Hepatocyte (in vitro differentiated cells): Measurements from ENCODE around the gene VAC14. TPM values are rescaled to one million over a fixed set of nuclear protein-coding genes. Genes with fewer than 3 reads are reported as not detected.

Experiments used
- DNase-seq: peaks from one replicate; pipeline ENCODE4 v3.0.0-alpha.2; 2016; ENCODE audit warnings: low spot score
- H2AFZ ChIP-seq: fragments of 200-600 bp; sonication (generic); 2 replicates; pipeline ENCODE4 v1.6.0; 2016; ENCODE audit warnings: antibody characterized with exemption, mild to moderate bottlenecking
- H3K27ac ChIP-seq: fragments of 200-600 bp; sonication (generic); 2 replicates; pipeline ENCODE4 v1.5.1; 2016; ENCODE audit warnings: mild to moderate bottlenecking
- H3K27me3 ChIP-seq: fragments of 200-600 bp; sonication (generic); 2 replicates; pipeline ENCODE4 v1.6.1; 2016
- H3K36me3 ChIP-seq: fragments of 200-600 bp; sonication (generic); replicated peaks from 2 replicates; pipeline ENCODE4 v1.5.1; 2016; ENCODE audit warnings: low read depth; ENCODE audit not compliant: insufficient read depth
- H3K4me1 ChIP-seq: fragments of 200-600 bp; sonication (generic); 2 replicates; pipeline ENCODE4 v1.5.1; 2016; ENCODE audit warnings: mild to moderate bottlenecking, moderate library complexity; ENCODE audit not compliant: insufficient read depth
- H3K4me2 ChIP-seq: fragments of 200-600 bp; sonication (generic); 2 replicates; pipeline ENCODE4 v1.6.0; 2016
- H3K4me3 ChIP-seq: fragments of 200-600 bp; sonication (generic); 2 replicates; pipeline ENCODE4 v1.5.1; 2016; ENCODE audit warnings: mild to moderate bottlenecking
- H3K79me2 ChIP-seq: fragments of 200-600 bp; sonication (generic); 2 replicates; pipeline ENCODE4 v1.6.0; 2017; ENCODE audit warnings: mild to moderate bottlenecking
- H3K9me2 ChIP-seq: fragments of 200-600 bp; sonication (generic); replicated peaks from 2 replicates; pipeline ENCODE4 v1.6.0; 2017; ENCODE audit warnings: mild to moderate bottlenecking; ENCODE audit not compliant: insufficient read depth
- H3K9me3 ChIP-seq: fragments of 200-600 bp; sonication (generic); 2 replicates; pipeline ENCODE4 v1.5.1; 2016; ENCODE audit warnings: low read depth, mild to moderate bottlenecking
- H4K20me1 ChIP-seq: fragments of 200-600 bp; sonication (generic); 2 replicates; pipeline ENCODE4 v1.6.0; 2016; ENCODE audit warnings: mild to moderate bottlenecking; ENCODE audit not compliant: insufficient read depth, poor library complexity, severe bottlenecking
- EZH2 ChIP-seq: fragments of 200-600 bp; sonication (generic); IDR thresholded peaks from 2 replicates; pipeline ENCODE4 v1.6.1; 2016; ENCODE audit warnings: antibody characterized with exemption, mild to moderate bottlenecking, borderline replicate concordance
- EZH2phosphoT487 ChIP-seq: fragments of 200-600 bp; sonication (generic); IDR thresholded peaks from one replicate; pipeline ENCODE4 v1.6.1; 2018; ENCODE audit warnings: antibody characterized with exemption, mild to moderate bottlenecking, low read depth, moderate library complexity; ENCODE audit not compliant: unreplicated experiment, severe bottlenecking
- WGBS: methylation state at CpG from one replicate; pipeline ENCODE4 v1.1.6; 2016; ENCODE audit warnings: low lambda C conversion rate; ENCODE audit errors: missing lambda C conversion rate; 5-methylcytosine and 5-hydroxymethylcytosine counted together
- polyA plus RNA-seq: library from polyadenylated mRNA; unstranded; fragments of >200 nt; fragmentation: Nextera tagmentation; extraction: Ambion mirVana; gene quantifications from 2 replicates; pipeline ENCODE4 v1.2.1, GENCODE V29; 2016
- total RNA-seq: library from RNA; depleted of rRNA; stranded (reverse); fragments of >200 nt; gene quantifications from 2 replicates; pipeline ENCODE4 v1.2.3, GENCODE V29; 2014
- TF ChIP-seq, protein P1 (sequence below): fragments of 200-600 bp; sonication (generic); IDR thresholded peaks from 2 replicates; pipeline ENCODE4 v1.5.1; 2016; ENCODE audit warnings: antibody characterized with exemption, mild to moderate bottlenecking; ENCODE audit not compliant: poor library complexity

The VAC14 gene
- total and polyA plus RNA-seq, 2 experiments from 2014 or later, result 35.8 to 49.4 TPM

DNA sequence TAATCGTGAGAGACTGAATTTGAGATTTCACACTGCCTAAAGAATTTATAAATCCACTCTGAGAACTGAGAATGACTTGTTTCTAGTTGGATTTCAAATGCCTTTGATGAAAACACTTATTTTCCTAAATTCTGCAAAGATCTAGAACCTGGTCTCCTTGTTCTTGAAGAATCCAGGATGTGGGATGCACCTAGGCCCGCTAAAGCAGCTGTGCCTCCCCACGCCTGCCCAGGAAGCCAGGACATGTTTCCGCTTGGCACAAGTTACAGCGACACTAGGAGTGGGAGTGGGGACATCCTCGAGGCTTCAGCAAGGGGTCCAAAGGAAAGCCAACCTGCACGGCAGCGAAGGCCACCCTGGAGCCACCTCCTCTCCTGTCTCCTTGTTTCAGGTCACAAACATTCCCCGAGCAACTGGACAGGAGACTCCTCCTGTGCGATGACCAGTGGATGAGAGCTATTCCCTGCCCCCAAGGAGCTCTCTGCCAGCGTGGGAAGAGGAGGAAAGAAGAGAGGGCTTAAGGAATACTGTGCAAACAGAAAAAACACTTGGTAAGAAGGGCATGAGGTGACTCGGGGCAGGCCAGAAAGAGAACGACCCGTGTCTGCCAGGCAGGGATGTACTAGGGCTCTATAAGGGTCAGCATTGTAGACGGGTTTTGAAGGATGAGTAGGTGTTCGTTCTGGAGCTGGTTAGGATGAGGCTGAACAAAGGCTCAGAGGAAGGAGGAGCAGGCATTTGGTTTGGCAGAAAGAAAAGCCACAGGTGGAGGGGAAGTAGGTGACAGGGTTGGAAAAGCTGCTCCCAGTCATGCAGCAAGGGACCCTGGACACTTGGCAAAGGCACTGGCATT lies 11.1 kb downstream of the VAC14 start:
- 89% methylated on average over 16 of the region's 16 CpGs for WGBS
- Histone ChIP-seq H4K20me1 (peaks cover 30% of the 10 kb centered on the region), H3K9me2 (no peaks in the 10 kb centered on the region), H3K79me2 (peaks cover 30% of the 10 kb centered on the region), H2AFZ (no peak overlapping the region), H3K4me2 (no peak overlapping the region), H3K4me3 (no peak overlapping the region), H3K4me1 (no peaks in the 10 kb centered on the region), H3K27me3 (no peaks in the 10 kb centered on the region), H3K9me3 (no peaks in the 10 kb centered on the region), H3K36me3 (no peaks in the 10 kb centered on the region), H3K27ac (no peak overlapping the region)
- DNase-seq, result no peak
- TF ChIP-seq EZH2, result no peak
- TF ChIP-seq, protein P1, sequence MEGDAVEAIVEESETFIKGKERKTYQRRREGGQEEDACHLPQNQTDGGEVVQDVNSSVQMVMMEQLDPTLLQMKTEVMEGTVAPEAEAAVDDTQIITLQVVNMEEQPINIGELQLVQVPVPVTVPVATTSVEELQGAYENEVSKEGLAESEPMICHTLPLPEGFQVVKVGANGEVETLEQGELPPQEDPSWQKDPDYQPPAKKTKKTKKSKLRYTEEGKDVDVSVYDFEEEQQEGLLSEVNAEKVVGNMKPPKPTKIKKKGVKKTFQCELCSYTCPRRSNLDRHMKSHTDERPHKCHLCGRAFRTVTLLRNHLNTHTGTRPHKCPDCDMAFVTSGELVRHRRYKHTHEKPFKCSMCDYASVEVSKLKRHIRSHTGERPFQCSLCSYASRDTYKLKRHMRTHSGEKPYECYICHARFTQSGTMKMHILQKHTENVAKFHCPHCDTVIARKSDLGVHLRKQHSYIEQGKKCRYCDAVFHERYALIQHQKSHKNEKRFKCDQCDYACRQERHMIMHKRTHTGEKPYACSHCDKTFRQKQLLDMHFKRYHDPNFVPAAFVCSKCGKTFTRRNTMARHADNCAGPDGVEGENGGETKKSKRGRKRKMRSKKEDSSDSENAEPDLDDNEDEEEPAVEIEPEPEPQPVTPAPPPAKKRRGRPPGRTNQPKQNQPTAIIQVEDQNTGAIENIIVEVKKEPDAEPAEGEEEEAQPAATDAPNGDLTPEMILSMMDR, result no peak
- no peak for TF ChIP-seq EZH2phosphoT487

DNA sequence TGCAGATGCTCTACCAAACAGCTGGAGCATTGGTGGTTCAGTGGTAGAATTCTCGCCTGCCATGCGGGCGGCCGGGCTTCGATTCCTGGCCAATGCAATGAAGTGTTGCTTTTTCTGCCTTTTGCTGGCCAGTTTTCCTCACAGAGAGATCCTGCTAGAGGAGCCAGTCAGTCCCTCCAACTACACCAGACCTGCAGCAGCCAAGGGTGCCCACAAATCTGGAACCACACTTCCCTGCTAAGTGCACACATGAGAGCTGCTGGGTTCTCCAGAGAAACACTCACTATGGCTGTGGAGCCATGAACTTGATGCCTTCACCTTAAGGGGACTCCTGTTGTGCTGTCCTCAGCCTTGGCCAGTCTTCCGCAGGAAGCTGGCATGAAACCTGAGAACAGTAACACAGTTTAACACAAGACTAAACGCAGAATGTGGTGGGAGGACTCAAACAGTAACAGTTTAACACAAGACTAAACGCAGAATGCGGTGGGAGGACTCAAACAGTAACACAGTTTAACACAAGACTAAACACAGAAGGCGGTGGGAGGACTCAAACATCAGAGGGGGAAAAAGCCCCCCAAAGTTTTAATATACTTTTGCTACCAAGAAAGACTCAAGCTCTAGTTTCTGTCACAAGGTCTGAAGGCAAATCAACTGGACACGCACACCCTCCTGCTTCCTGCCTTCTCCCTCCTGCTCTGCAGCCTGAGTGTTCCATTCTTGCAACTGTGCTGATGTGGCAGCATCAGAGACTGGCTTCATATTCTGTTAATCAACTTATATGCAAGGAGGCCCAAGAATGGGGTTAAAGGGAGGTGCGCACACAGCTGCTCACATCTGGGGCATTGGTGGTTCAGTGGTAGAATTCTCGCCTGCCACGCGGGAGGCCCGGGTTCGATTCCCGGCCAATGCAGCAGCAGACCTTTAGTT lies 12.0 kb downstream of the VAC14 start:
- no peak overlapping the region for H3K27ac ChIP-seq
- H3K27me3 ChIP-seq, result no peaks in the 10 kb centered on the region
- peaks cover 23% of the 10 kb centered on the region for H4K20me1 ChIP-seq
- no peak for TF ChIP-seq EZH2
- no peak for TF ChIP-seq EZH2phosphoT487
- TF ChIP-seq, protein P1, result no peak
- no peak overlapping the region for H3K4me3 ChIP-seq
- H3K4me1 ChIP-seq, result no peaks in the 10 kb centered on the region
- no peak overlapping the region for H3K4me2 ChIP-seq
- DNase-seq, result peak; percentile 32
- H3K36me3 ChIP-seq, result no peaks in the 10 kb centered on the region
- no peak overlapping the region for H2AFZ ChIP-seq
- WGBS, result 88% methylated on average over 18 of the region's 18 CpGs
- H3K9me2 ChIP-seq, result no peaks in the 10 kb centered on the region
- no peaks in the 10 kb centered on the region for H3K9me3 ChIP-seq
- peaks cover 21% of the 10 kb centered on the region for H3K79me2 ChIP-seq

DNA sequence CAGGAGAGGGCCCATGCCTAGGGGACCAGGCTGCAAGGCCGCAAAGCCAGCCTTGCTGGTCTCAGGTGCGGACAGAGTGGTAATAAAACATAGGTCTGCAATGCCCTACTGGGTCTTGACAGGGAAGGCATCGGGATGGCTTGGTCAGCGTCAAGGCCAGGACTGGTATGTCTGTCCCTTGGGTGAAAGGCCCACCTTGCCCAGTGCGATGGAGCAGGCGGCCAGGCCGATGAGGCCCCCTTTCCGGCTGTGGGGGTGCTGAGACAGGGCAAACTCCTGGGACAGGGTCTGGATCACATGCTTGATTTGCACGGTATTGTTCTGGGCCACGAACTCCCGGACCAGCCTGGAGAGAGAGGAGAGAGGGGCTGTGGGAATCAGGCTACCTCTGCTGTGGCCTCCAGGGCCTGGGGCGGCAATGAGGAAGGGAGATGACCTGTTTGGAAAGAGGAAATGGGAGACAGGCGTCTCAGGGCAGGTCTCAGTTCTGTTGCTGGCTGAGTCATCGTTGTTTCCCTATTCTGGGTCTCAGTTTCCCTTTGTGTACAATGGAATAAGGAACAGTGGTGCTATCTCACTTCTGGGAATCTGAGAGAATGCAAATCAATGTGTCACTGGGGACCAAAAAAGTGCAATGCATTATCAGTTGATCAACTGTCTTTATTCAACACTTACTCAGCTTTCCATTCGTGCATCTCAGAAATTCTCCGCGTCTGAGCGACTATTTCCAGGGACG lies 14.8 kb downstream of the VAC14 start:
- no peaks in the 10 kb centered on the region for H3K4me1 ChIP-seq
- no peaks in the 10 kb centered on the region for H3K36me3 ChIP-seq
- H4K20me1 ChIP-seq, result peaks cover 3% of the 10 kb centered on the region
- 95% methylated on average over 19 of the region's 19 CpGs for WGBS
- no peaks in the 10 kb centered on the region for H3K27me3 ChIP-seq
- H3K79me2 ChIP-seq, result no peaks in the 10 kb centered on the region
- no peak for TF ChIP-seq EZH2phosphoT487
- TF ChIP-seq EZH2, result no peak
- TF ChIP-seq, protein P1, result no peak
- no peak for DNase-seq
- no peaks in the 10 kb centered on the region for H3K9me2 ChIP-seq
- H3K27ac ChIP-seq, result no peak overlapping the region
- no peaks in the 10 kb centered on the region for H3K9me3 ChIP-seq
- H3K4me2 ChIP-seq, result no peak overlapping the region
- no peak overlapping the region for H3K4me3 ChIP-seq
- H2AFZ ChIP-seq, result no peak overlapping the region
